GM21381 (cell line): ENCODE data around the gene NDUFB8.

Source experiments
- ATAC-seq: cut with Tn5 transposase; IDR thresholded peaks from one replicate; pipeline ENCODE4 v1.9.1; 2021; ENCODE audit warnings: mild to moderate bottlenecking, moderate library complexity; ENCODE audit not compliant: unreplicated experiment

NDUFB8 gene

DNA sequence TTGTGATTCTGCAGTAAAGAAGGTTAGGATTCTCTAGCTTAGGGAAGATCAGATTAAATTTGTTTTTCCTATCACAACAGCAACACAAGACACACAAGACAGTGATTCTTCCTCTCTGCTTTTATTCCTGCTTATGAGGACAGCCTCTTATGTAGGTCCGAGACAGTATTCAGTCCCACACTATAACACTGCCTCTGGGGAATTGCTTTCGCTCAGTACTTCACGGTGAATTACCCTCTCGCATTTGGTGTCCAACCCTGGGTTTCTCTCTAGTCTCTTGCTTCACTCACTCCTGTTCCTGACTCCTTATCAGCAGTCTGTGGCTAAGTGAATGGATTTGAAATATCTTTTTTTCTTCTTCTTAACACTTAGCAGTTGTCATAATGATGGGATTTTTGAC, 7.8 kb upstream of the NDUFB8 start:
- no peak for ATAC-seq

DNA sequence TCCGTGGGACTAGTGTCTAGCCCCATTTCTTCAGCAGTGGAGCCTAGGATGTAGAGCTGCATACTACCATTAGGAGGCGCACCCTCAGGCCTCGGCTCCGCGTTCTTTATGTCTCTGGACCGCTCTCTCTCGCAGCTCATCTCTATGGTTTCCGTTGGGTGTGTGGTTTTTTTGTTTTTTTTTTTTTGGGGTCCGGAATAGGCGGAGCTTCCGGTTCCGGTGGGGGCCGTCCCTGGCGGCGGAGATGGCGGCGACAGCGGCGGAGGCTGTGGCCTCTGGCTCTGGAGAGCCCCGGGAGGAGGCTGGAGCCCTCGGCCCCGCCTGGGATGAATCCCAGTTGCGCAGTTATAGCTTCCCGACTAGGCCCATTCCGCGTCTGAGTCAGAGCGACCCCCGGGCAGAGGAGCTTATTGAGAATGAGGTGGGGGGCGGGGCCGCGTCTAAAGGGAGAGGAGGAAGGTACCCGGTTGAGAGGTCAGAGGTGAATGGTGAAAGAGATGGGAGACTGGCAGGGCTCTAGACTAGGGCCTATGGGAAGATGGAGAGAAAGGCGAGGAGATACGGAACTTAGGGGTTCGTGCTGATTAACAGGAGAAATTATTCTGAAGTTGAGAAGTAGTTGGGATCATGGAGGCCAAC, 6.2 kb upstream of the NDUFB8 start, which contains the start of gene HIF1AN:
Gene HIF1AN, plus strand, starts transcription at position 229 of the 639 bp plus-strand sequence. Its CDS starts 16 bp downstream, at position 245.
- ATAC-seq, result peak; percentile 95

DNA sequence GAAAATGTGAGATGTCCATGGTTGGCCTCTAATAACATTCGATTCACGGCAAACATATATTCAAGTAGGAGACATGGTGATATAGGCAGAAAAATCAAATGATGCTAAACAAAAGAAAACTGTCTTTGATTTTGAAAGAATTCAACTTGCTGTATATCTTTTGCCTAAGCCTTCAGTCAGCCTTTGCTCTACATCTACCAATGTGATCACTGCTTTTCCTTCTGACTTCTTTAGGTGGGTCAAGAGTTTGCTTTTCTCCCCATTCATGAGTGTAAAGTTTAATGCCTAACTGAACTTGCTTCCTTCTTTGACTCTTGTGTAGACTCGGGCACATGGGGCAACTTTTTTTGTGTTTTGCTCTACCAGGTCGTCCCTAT, 5.7 kb upstream of the NDUFB8 start:
- ATAC-seq, result no peak

DNA sequence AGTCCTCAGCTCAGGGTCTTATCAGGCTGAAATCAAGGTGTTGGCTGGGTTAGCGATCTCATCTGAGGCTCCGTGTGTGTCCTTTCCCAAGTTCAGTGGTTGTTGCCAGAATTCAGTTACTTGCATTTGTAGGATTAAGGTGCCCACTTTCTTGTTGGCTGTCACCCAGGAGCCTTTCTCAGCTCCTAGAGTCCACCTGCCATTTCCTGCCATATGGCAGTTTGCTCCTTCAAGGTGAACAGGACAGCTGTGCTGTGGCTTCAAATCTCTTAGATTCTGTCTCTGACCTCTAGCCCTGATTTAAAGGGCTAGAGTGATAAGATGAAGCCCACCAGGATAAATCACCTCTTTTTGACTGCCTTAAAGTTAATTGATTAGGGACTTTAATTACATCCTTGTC, 5.1 kb upstream of the NDUFB8 start:
- ATAC-seq, result no peak

DNA sequence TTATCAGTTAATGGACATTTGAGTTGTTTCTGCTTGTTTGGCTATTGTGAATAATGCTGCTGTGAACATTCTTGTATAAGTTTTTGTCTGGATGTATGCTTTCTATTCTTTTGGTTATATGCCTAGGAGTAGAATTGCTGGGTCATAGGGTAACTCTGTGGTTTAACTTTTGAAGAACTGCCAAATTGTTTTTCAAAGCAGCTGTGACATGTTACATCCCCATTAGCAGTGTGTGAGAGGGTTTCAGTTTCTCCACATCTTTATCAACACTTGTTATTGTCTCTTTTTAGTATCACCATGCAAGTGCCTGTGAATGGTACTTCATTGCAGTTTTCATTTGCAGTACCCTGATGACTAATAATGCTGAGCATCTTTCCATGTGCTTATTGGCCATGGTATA, 2.1 kb upstream of the NDUFB8 start:
- ATAC-seq, result no peak

DNA sequence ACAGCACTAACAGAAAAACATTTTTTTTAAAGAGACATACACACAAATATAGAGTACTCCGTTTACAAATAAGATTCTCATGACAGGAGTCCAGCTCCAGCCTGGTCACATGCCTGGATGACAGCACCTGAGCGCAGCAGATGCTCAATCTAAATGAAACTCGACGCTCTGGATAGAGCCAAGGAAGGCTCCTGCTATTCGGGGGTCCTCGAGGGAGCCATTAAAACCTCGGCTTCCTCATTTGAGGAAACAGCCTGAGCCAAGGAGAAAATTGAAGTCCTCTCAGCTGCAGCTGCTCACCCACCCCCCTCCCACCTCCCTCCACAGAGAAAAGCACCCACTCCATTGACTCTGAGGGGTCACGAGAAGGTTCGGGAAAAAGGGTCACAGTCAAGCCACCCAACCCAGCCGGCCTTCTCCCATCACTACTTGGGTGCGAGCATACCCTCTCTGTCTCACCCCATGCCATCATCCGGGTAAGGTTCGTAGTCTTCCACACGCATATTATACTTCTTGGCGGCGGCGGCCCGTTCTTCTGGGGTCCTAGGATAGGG, 673 bp downstream of the NDUFB8 start:
- ATAC-seq, result no peak

DNA sequence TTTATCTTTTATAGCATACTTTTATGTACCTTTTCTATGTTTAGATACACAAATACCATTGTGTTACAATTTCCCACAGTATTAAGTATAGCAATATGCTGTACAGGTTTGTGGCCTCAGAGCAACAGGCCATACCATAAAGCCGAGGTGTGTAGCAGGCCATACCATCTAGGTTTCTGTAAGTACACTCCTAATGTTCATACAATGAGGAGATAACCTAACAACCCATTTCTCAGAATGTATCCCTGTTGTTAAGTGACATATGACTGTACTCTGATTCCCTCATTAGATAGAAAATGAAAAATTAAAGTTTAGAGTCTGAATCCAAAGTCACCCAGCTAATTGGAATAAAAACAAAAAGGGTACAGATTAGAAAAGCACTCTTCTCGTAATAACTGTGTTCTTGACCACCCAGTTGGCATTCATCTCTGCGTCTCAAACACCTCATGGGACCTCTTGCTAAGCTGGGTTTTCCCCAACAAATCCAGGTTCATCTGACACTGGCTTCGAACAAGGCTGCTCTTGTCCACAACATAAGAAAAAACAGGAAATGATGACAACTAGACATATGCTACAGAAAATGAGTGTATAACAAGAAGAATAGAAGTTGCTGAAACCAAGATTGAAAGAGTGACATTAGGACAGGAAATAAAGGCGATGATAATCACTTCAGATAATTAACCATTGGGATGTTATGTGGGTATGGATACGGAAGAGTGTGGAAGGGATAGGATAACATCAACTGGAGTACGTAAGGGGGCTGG, 1.4 kb downstream of the NDUFB8 start:
- ATAC-seq, result no peak

DNA sequence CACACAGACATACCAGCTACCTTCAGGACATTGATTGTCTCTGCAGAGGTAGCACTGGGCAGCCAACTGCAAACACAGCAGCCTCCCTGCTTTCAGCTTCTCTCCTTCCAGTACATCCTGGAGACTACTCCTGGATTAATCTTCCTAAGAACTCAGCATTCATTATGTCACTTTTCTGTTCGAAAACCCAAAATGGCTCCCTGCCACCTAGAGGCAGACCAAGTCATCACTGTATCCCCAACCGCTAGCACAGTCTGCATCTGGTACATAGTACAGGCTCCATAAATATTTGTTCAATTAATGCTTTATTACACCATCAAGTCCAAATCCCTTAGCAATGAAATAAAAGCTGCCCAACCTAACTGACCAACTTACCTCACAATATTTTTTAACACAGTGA, 5.0 kb downstream of the NDUFB8 start:
- ATAC-seq, result no peak

DNA sequence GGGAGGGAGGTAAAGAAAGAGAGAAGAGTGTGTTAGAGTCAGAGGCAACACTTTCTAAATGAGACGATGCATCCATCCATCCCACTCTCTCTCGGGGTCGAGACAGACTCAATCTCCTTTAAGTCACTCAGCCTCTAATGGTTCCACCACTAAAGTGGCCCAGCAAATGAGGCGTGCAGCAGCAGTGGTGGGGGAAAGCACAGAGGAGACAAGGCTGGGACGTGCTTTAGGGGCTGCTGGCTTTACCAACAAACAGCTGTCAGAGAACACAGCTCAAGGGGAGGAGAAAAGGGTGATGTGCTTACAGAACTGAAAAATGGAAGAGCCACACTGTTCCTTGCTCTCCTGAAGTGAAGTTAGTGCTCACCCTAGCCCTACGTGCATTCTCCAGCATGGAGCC, 5.5 kb downstream of the NDUFB8 start:
- no peak for ATAC-seq

DNA sequence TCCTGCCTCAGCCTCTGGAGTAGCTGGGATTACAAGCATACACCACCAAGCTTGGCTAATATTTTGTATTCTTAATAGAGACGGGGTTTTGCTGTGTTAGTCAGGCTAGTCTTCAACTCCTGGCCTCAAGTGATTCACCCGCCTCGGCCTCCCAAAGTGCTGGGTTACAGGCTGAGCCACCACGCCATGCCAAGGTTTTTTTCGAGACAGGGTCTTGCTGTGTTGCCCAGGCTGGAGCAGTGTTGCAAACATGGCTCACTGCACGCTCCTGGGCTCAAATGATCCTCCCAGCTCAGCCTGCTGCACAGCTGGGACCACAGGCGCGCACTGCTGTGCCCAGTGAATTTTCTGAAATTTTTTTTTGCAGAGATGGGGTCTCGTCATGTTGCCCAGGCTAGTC, 6.7 kb downstream of the NDUFB8 start:
- ATAC-seq, result no peak

DNA sequence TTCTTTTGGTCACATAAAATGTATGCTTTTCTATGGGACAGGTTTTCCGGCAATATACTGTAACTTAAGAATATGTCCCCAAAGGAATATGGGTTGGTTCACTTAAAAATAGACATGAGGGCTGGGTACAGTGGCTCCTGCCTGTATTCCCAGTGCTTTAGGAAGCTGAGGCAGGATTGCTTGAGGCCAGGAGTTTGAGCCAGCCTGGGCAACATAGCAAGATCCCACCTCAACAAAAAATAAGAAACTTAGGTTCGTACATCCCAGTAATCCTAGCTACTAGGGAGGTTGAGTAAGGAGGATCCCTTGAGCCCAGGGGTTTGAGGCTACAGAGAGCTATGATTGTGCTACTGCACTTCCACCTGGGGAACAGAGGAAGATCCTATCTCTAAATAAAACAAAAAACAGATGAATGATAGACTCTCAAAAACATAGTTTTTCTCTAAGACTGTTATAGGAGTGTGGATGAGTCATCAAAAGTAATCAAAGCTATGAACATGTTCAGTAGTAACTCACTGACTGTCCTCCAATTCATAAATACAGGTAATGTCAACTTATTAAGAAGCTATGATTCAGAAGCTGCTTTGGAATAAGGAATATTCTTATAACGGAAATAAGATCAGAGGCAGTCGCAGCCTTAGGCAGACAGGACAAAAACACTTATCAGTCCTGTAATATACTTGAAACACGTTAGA, 7.4 kb downstream of the NDUFB8 start:
- no peak for ATAC-seq

DNA sequence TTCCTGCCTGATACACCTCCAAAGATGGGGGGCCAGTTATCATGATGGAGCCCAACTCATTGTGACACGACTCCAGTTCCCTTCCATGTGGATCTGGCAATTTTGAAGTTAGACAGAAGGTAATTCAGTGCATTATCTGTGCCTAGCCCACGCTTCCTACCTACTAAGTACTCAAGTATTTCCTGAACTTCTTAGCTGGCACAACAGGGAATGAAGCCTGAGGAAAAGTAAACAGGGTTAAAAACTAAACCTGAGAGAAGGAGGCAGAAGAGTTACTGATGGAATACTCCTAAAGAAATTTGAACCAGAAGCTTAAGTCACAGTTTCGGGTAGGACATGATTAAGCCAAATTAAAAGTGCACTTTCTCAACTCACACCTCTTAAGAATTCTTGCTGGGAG, 8.9 kb downstream of the NDUFB8 start:
- ATAC-seq, result no peak

DNA sequence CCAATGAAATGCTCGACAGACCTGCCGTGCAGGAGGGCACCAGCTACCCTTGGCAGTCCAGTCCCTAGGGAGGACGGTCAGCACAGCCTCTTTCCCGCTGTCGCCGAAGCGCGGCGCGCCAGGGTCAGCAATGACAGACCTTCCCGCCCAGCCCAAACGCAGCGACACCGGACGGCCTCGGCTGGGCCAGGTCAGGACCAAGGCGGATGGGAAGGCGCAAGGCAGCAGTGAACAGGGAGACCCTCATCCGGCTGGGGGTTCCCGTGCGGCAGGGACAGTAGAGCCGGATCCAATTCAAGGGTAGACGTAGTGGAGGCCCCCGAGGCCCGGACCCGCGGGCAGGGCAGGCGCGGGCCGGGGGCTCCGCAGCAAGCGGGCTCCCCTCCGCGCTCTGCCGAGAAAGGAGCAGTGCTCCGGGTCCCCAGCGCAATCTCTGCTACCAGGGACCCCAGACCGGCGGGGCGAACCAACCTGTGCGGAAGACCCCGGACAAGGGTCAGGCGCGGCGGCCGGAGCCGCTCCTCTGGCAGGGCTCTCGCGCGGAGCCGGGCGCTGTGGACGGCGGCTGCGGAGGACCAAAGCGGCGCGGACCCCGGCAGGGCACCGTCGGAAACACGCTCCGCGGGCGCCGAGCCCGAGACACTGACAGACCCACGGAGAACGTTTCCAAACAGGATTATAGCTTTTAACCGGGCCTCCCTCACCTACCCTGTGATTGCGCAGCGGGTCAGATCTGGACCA, 10.2 kb downstream of the NDUFB8 start, which contains the start of gene SEC31B:
Gene SEC31B, minus strand, starts transcription at position 551 of the 741 bp plus-strand sequence. CDS start 2,909 bp downstream, outside the sequence.
- ATAC-seq, result no peak

DNA sequence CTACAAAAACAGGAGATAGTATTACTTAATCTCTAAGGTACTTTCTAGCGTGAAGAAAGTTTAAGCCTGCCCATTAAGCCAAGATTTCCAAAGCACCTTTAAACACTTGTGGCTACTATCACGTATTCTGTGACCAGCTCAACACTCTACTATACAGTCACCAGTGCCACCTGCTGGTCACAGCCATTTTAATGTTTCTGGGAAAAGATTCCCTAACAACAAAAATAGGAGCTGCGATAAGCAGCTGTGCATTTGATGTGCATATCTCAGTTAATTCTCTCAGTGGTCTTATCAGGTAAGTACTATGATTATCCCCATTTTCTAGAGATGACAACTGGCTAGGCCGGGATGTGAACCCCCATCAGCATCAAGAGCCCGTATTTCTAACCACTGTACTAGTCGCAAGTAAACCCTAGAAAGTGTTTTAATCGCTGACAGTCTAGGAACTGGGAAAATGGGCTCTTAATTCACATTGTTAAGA, 10.9 kb downstream of the NDUFB8 start:
- no peak for ATAC-seq

DNA sequence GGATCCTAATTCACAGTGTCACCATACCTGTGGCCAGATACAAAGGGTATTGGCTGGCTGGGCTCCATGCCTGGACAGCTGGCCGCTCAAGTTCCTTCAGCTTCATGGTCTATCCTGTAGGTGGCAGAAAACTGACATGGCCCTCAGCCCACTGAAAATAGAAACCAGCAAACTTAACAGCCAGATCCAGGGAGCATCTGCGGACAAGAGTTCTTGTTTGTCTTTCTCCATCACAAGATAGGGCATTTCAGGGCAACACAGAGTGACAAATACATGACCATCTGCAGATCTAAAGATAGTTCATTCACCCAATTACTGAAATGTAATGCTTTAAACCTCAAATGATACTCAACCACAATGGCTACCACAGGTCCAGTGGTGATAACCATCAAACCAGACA, 12.8 kb downstream of the NDUFB8 start:
- ATAC-seq, result no peak

DNA sequence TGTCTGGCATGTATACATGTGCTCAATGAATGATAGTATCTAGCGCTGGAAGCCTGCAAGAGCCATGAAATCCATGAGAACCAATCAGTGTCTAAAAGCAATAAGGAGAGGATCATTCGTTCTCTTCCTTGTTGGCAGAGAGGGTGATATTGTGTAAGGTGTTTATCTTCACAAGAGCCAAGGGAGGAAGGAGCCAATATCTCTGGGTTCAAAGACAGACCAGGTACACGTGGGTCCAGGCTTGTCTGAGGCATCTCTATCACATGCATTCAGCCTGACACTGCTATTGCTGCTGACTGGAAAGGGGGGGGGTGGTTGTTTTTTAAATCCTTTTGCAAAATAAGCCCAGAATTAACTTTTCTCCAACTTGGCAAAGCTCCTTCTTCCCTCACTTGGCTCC, 14.1 kb downstream of the NDUFB8 start:
- no peak for ATAC-seq

DNA sequence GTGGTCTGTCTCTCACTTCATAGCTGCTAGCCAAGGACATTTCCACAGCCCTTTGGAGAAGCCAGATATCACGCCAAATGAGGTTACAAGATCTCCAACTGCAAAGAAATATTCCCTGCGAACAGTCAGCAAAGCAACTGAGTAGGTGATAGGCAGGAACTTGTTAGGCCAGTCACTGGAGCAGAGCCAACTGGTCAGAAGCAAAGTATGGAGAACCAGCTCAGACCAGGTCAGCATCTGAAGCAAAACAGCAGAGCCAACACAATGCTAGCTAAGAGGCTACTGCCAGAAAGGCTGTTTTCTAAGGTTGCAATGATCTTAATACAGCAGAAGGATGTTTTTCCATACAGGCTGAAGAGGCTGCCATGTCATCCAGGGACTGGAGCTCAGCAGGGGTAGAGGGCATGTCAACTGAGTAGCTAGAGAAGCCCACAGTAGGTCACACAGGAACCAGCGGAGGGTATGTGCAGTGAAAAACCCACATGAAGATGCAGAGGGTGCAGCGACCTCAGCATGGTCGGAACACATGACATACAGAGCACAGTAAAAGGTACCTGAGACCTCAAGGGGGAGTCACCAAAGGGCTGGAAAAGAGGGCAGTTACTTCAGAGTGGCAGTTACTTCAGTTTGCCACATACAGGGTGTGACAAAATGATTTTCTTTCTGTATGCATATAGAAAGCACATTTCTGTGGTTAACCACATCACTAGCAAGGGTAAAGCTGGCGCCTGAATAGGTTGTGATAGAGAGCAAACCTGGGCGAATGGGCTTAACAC, 18.9 kb downstream of the NDUFB8 start:
- ATAC-seq, result no peak

DNA sequence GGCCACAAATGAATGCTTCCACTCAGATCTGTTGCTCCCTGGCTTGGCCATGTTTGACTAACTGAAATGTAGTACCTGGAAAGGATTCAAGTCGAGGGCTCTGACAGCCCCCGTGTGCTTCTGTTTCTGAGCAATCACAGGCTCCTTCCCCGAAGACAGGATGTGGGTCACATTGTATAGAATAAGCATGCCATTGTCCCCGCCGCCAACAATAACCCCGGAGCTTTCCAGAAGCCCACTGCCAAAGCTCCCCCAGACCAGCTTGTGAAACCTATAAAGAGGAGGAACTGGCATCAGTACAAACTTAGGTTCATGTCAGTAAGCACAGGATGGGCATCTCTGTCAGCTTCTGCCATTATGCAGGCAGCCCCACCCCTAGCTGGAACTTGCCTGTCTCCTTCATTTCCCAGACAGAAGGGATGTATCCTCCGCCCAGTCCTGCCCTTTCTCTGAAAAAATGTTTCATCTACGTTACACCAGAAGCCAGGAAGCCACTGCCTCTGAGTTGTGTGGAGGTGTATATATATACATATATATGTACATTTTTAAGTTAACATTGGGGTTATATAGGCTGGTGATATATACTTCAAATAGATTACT, 20.3 kb downstream of the NDUFB8 start:
- ATAC-seq, result no peak

DNA sequence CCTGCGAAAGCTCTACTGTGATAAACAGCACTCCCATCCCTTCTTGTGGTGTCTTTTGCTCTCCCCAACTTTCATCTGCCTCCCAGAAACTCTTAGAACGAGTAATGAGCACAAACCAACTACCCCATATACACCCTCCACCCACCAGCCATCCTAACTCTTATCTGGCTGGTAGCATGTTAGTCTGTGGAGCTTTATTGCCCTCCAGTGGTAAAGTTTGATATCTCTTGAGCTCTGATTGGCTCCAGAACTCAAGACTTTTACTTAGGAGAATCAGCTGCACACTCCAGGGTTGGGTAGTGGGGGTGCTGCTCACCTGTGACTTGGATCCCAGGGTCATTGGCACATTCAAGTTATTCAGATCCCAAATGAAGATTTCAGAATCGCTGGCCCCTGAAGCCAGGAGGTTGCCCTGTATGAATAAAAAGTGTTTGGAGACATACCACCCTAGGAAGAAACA, 20.9 kb downstream of the NDUFB8 start:
- ATAC-seq, result no peak
